GM19193 (cell line): Measurements from ENCODE around the gene LTB.
A peak's percentile ranks its signal among the peaks of the same experiment; 100 is the strongest.

Experiments
- POLR2A ChIP-seq: IDR thresholded peaks from 4 replicates; pipeline ENCODE4 v1.6.1; 2011; ENCODE audit not compliant: insufficient read depth, insufficient read length; ENCODE audit errors: extremely low read depth

Gene LTB

DNA sequence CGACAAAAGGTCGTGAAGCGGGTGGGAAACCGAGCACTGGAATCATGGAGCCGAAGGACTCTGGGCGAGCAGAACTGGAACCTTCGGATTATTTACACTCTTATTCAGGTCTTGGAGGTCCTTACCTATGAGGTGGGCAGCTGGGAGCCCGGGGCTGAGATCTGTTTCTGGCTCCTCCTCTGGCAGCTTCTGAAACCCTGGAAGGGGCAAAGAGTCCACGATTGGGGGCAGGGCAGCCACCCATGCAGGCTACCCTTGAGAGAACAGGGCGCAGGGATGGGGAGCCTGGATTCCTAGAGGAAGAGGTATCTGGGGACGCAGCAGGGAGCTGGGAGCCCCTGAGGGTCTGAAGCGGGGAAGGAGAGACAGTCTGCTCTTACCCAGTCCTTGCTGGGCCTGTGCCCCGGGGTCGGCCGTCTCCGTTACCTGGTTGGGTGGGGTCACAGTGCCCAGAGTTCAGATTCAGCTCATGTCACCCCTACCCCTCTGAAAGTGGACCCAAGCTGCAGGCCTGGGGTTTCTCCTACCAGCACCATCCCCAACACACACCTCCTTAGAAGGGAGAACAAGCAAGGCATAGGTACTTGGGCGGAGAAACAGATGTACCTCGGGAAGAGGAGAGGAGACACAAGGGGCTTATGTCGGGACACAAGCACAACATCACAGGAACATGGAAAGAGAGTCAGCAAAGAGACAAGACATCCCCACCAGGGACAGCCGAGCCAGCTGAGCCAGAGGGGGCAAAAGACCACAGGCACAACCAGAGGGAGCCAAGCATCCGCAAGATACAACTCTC lies 592 bp downstream of the LTB start:
- no peak for TF ChIP-seq POLR2A

GRCh38 chr6:31580807-31581433 lies 1.3 kb downstream of the LTB start:
- peak; percentile 74 for TF ChIP-seq POLR2A

DNA sequence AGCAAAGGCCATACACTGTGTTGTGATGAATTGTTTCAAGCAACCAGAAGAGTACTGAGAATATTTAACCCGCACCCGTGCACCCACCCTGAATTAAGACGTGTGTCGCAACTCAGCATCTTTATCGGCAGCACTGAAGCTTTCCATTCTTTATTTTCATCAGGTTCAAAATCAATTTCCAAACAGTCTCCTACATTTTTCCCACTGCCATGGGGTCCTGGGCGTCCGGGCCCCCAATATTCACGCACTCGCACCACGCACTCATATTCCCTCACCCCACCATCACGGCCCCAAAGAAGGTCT lies 1.8 kb downstream of the LTB start:
- no peak for TF ChIP-seq POLR2A

DNA sequence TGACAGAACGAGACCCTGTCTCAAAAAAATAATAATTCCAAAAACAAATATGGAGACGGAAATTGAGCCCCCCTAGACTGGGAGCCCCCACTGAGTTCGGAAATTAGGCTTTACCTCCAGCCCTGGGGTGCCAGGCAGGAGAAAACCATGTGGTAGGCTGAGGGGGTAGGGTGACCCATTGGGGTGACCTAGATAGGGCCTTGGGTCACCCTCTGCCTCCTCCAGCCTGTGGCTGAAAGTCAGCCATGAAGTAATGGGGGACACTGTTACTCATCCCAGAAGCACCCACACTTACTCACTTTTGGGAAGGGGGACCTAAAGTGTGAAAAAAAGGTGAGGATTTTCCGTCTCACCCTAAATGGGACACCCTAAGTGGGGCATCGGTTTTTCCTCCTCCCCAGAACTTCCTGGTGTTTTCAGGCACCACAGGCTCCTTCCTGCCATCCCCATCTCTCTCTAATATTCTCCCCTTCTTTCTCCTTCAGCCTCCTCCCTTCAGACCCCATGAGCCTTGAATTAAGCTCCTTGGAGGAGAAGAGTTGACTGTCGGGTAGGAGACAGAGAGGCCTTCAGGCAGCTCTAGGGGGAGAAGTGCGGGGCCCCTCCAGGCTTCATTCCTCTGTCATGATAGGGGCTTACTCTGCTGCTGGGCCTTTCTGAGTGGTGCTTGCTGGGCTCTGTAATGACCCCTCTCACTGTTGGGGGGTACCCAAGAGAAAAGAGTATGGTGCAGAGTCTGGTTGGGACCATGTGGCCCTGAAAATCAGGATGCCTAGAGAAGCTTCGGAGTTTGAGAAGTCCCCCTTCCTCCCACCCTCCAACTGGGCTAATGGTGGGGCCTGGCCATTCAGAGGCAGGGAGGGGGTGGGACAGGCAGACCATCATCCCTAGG lies 2.4 kb downstream of the LTB start:
- TF ChIP-seq POLR2A, result peak; percentile 34

GRCh38 chr6:31579119-31579505 lies 3.1 kb downstream of the LTB start:
- no peak for TF ChIP-seq POLR2A

DNA sequence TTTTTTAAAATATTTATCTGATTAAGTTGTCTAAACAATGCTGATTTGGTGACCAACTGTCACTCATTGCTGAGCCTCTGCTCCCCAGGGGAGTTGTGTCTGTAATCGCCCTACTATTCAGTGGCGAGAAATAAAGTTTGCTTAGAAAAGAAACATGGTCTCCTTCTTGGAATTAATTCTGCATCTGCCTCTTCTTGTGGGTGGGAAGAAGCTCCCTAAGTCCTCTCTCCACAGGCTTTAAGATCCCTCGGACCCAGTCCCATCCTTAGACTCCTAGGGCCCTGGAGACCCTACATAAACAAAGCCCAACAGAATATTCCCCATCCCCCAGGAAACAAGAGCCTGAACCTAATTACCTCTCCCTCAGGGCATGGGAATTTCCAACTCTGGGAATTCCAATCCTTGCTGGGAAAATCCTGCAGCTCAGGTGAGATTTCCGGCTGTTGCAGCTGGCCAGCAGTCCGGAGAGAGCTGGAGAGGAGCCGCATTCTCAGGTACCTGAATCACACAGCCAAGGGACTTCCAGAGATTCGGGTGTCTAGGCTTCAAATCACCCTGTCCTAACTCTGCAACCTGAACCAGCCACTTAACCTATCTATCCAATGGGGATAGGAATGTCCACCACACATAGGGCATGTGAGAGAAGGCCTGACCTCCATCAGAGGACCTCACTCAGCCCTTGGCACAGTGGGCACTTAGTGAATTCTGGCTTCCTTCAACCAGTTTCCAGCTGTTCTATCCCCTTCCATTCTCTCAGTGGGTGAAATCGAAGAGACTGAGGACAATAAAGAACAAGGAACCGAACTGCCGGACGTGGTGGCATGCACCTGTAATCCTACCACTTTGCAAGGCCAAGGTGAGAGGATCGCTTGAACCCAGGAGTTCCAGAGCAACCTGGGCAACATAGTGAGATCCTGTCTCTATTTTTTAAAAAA lies 3.8 kb downstream of the LTB start:
- TF ChIP-seq POLR2A, result peak; percentile 45

GRCh38 chr6:31577579-31577966 lies 4.7 kb downstream of the LTB start:
- TF ChIP-seq POLR2A, result no peak

GRCh38 chr6:31576897-31577578 lies 5.2 kb downstream of the LTB start:
- TF ChIP-seq POLR2A, result peak; percentile 72

- no peak for TF ChIP-seq POLR2A
These were observed 6.1 kb downstream of the LTB start for GRCh38 chr6:31575952-31576685.

GRCh38 chr6:31575335-31575901 lies 6.8 kb downstream of the LTB start, which contains the start of gene TNF:
Gene TNF (plus strand): TSS chr6:31575565. CDS start chr6:31575742, 177 bp downstream.
- TF ChIP-seq POLR2A, result peak; percentile 100

- peak; percentile 62 for TF ChIP-seq POLR2A
These were observed 7.8 kb downstream of the LTB start for GRCh38 chr6:31574106-31575061.
